Esophagus squamous epithelium (tissue), 4 donors: ENCODE data around the gene FOXD4L1.
"Not testable (repeated sequence)": the region's sequence is repeated elsewhere in the genome, so short reads cannot be mapped to it uniquely, and the experiment has no call there.

ENCODE experiments used
- CTCF ChIP-seq, 6 experiments: fragments of 450-650 bp in 4 of 6; fragments of 200-600 bp in 2 of 6; sonication (generic) in 2 of 6; IDR thresholded peaks; one replicate each; pipeline ENCODE4 v1.5.1; 2016 to 2019; ENCODE audit warnings: antibody characterized with exemption in 6 of 6, mild to moderate bottlenecking in 4 of 6, moderate library complexity in 4 of 6
- POLR2A ChIP-seq, 4 donors: fragments of 450-650 bp; IDR thresholded peaks; one replicate each; pipeline ENCODE4 v1.6.1; 2017; ENCODE audit warnings: antibody characterized with exemption in 4 of 4, mild to moderate bottlenecking in 4 of 4, moderate library complexity in 3 of 4

- TF ChIP-seq POLR2A (IDR thresholded peaks at IDR 0.05), result peak in 2 of 4 donors; percentile 33 to 71
- TF ChIP-seq CTCF (IDR thresholded peaks at IDR 0.05), result not testable (repeated sequence)
Observed at GRCh38 chr2:113541204-113541975, 42.9 kb downstream of the FOXD4L1 start.
